ENCODE data around the gene PKD1.

GRCh38 chr16:2142942-2143877, 7.5 kb upstream of the PKD1 start:
- TF ChIP-seq CTCF (IDR thresholded peaks at IDR 0.05) (no peak), ZFX (IDR thresholded peaks at IDR 0.05; ENCODE audit: borderline replicate concordance) (no peak)
